Upper lobe of right lung (tissue), 1 donor: Measurements from ENCODE around the gene TGFBR3. TPM values are rescaled to one million over a fixed set of nuclear protein-coding genes. Genes with fewer than 3 reads are reported as not detected.

ENCODE experiments used
- ATAC-seq: fragments of 200-7000 bp; cut with Tn5 transposase; one replicate; pipeline ENCODE4 v1.9.1; 2020; ENCODE audit warnings: mild to moderate bottlenecking, moderate library complexity
- DNase-seq: peaks from one replicate; pipeline ENCODE4 v3.0.0-alpha.2; 2020
- H3K27ac ChIP-seq: fragments of 200-600 bp; one replicate; pipeline ENCODE4 v1.8.0; 2022
- H3K27me3 ChIP-seq: fragments of 200-600 bp; one replicate; pipeline ENCODE4 v1.8.0; 2022; ENCODE audit warnings: mild to moderate bottlenecking
- H3K36me3 ChIP-seq: fragments of 200-600 bp; one replicate; pipeline ENCODE4 v1.8.0; 2022
- H3K4me1 ChIP-seq: fragments of 200-600 bp; one replicate; pipeline ENCODE4 v1.8.0; 2022
- H3K4me3 ChIP-seq: fragments of 200-600 bp; one replicate; pipeline ENCODE4 v1.8.0; 2022; ENCODE audit warnings: mild to moderate bottlenecking
- H3K9me3 ChIP-seq: fragments of 200-600 bp; one replicate; pipeline ENCODE4 v1.8.0; 2022
- CTCF ChIP-seq: fragments of 200-600 bp; IDR thresholded peaks from one replicate; pipeline ENCODE4 v1.8.0; 2022; ENCODE audit warnings: antibody characterized with exemption
- intact Hi-C: fragments of 100-400 bp; cut with DNase I; formaldehyde crosslinking; loops from one replicate; pipeline ENCODE4 v1.11.0; 2022
- total RNA-seq: library from RNA; stranded (reverse); fragmentation: NEBNext Ultra II Directional; extraction: Animal tissue kit (Norgen Biotek cat#: 25700); gene quantifications from one replicate; pipeline ENCODE4 v1.2.1, GENCODE V29; 2021
- donor health status: DM: no; HTN: yes; CAD: no; lungs with severe emphysema.

Gene TGFBR3
- total RNA-seq, 1 donor from 2014 or later, result 55.9 TPM

- no peak for TF ChIP-seq CTCF
- peaks cover 35% of the 10 kb centered on the region for H3K4me1 ChIP-seq
- H3K9me3 ChIP-seq, result no peaks in the 10 kb centered on the region
- peak overlapping the region; percentile 43 for H3K27ac ChIP-seq
- H3K27me3 ChIP-seq, result no peaks in the 10 kb centered on the region
- intact Hi-C loops, result no loop called here
- H3K4me3 ChIP-seq, result no peak overlapping the region
- DNase-seq, result no peak
- no peak for ATAC-seq
- H3K36me3 ChIP-seq, result no peaks in the 10 kb centered on the region
These were observed 133.6 kb downstream of the TGFBR3 start for GRCh38 chr1:91752324-91752723.

GRCh38 chr1:91751275-91751674 lies 134.7 kb downstream of the TGFBR3 start:
- ATAC-seq (peak; percentile 62), DNase-seq (no peak)
- Histone ChIP-seq H3K4me1 (peaks cover 37% of the 10 kb centered on the region), H3K36me3 (no peaks in the 10 kb centered on the region), H3K9me3 (no peaks in the 10 kb centered on the region), H3K4me3 (no peak overlapping the region), H3K27me3 (no peaks in the 10 kb centered on the region), H3K27ac (no peak overlapping the region)
- TF ChIP-seq CTCF, result no peak
- intact Hi-C loops, result no loop called here

GRCh38 chr1:91750398-91750996 lies 135.5 kb downstream of the TGFBR3 start:
- TF ChIP-seq CTCF, result no peak
- H3K4me1 ChIP-seq, result peaks cover 45% of the 10 kb centered on the region
- no peak for ATAC-seq

GRCh38 chr1:91749788-91750231 lies 136.1 kb downstream of the TGFBR3 start:
- no peaks in the 10 kb centered on the region for H3K27me3 ChIP-seq
- TF ChIP-seq CTCF, result no peak
- DNase-seq (no peak), ATAC-seq (no peak)
- H3K4me3 ChIP-seq, result no peak overlapping the region
- H3K27ac ChIP-seq, result no peak overlapping the region
- H3K4me1 ChIP-seq, result peaks cover 49% of the 10 kb centered on the region
- no peaks in the 10 kb centered on the region for H3K9me3 ChIP-seq
- H3K36me3 ChIP-seq, result no peaks in the 10 kb centered on the region
- intact Hi-C loops, result no loop called here

More at GRCh38 chr1:91750398-91750996, 135.5 kb downstream of the TGFBR3 start:
- intact Hi-C loops, result no loop called here
- no peaks in the 10 kb centered on the region for H3K36me3 ChIP-seq
- no peak overlapping the region for H3K4me3 ChIP-seq
- no peaks in the 10 kb centered on the region for H3K27me3 ChIP-seq
- H3K9me3 ChIP-seq, result no peaks in the 10 kb centered on the region
- DNase-seq, result no peak
- H3K27ac ChIP-seq, result peak overlapping the region; percentile 3

- Histone ChIP-seq H3K27me3 (no peaks in the 10 kb centered on the region), H3K27ac (no peak overlapping the region), H3K4me1 (peaks cover 50% of the 10 kb centered on the region), H3K4me3 (no peak overlapping the region), H3K9me3 (no peaks in the 10 kb centered on the region), H3K36me3 (no peaks in the 10 kb centered on the region)
- no peak for TF ChIP-seq CTCF
- ATAC-seq, result no peak
- no peak for DNase-seq
- intact Hi-C loops, result no loop called here
These were observed 138.3 kb downstream of the TGFBR3 start for GRCh38 chr1:91747666-91748065.
